DMS 273 treated with DMSO at 0.1 percent for 48 hours (cell line): ENCODE results near the gene GSTT2B.
"Not testable (repeated sequence)": the region's sequence is repeated elsewhere in the genome, so short reads cannot be mapped to it uniquely, and the experiment has no call there.

ENCODE experiments used
- DNase-seq: peaks from one replicate; lab custom pipeline; 2025; lab: John Stamatoyannopoulos, UW

The GSTT2B gene

GRCh38 chr22:23961084-23961771 is at the start of gene GSTT2B:
GSTT2B (minus strand) TSS chr22:23961195; CDS start chr22:23961131, 64 bp downstream.
- not testable (repeated sequence) for DNase-seq

- no peak for DNase-seq
Observed at GRCh38 chr22:24010018-24010391, 49.0 kb upstream of the GSTT2B start.

- no peak for DNase-seq
Observed at GRCh38 chr22:24009227-24010017, 48.4 kb upstream of the GSTT2B start.

- no peak for DNase-seq
Observed at GRCh38 chr22:24008381-24009226, 47.6 kb upstream of the GSTT2B start.

GRCh38 chr22:24008022-24008283 is 47.0 kb upstream of the GSTT2B start:
- DNase-seq: no peak

- DNase-seq: no peak
Observed at GRCh38 chr22:24007253-24008021, 46.4 kb upstream of the GSTT2B start.

- DNase-seq: no peak
Observed at GRCh38 chr22:24006914-24007214, 45.9 kb upstream of the GSTT2B start.

GRCh38 chr22:24006207-24006913 is 45.4 kb upstream of the GSTT2B start:
- no peak for DNase-seq

- no peak for DNase-seq
Observed at GRCh38 chr22:24005201-24005600, 44.2 kb upstream of the GSTT2B start, which contains the start of gene GSTT4. GSTT4 (minus strand) TSS chr22:24005453; CDS start chr22:24005356, 97 bp downstream.

GRCh38 chr22:24003887-24004286 is 42.9 kb upstream of the GSTT2B start:
- no peak for DNase-seq

- DNase-seq: no peak
Observed at GRCh38 chr22:24002851-24003250, 41.9 kb upstream of the GSTT2B start.

GRCh38 chr22:24002272-24002671 is 41.3 kb upstream of the GSTT2B start:
- DNase-seq: no peak

GRCh38 chr22:24001314-24001713 is 40.3 kb upstream of the GSTT2B start:
- DNase-seq: no peak

- not testable (repeated sequence) for DNase-seq
Observed at GRCh38 chr22:23999779-24000178, 38.8 kb upstream of the GSTT2B start.

GRCh38 chr22:23997092-23997491 is 36.1 kb upstream of the GSTT2B start:
- no peak for DNase-seq

- DNase-seq: not testable (repeated sequence)
Observed at GRCh38 chr22:23993581-23994177, 32.7 kb upstream of the GSTT2B start.

GRCh38 chr22:23993080-23993479 is 32.1 kb upstream of the GSTT2B start:
- DNase-seq: not testable (repeated sequence)

- not testable (repeated sequence) for DNase-seq
Observed at GRCh38 chr22:23989583-23990244, 28.7 kb upstream of the GSTT2B start.

- DNase-seq: not testable (repeated sequence)
Observed at GRCh38 chr22:23986538-23987178, 25.7 kb upstream of the GSTT2B start.

- DNase-seq: not testable (repeated sequence)
Observed at GRCh38 chr22:23986089-23986488, 25.1 kb upstream of the GSTT2B start.
